Measurements from ENCODE around the gene DDX1.

- TF ChIP-seq CTCF (conservative IDR thresholded peaks at IDR 0.05; ENCODE audit: low read length) = no peak
- TF ChIP-seq EZH2phosphoT487 (IDR thresholded peaks at IDR 0.05; ENCODE audit: borderline replicate concordance) = no peak
Observed at GRCh38 chr2:15615301-15615920, 23.7 kb downstream of the DDX1 start.

Measured in Loucy (cell line).